HG02759 (cell line): ENCODE data around the gene SLC7A6OS.
"Not testable (repeated sequence)": the region's sequence is repeated elsewhere in the genome, so short reads cannot be mapped to it uniquely, and the experiment has no call there.

Experiments
- ATAC-seq: cut with Tn5 transposase; IDR thresholded peaks from one replicate; pipeline ENCODE4 v1.9.1; 2021; ENCODE audit warnings: mild to moderate bottlenecking, moderate library complexity; ENCODE audit not compliant: unreplicated experiment

SLC7A6OS gene

DNA sequence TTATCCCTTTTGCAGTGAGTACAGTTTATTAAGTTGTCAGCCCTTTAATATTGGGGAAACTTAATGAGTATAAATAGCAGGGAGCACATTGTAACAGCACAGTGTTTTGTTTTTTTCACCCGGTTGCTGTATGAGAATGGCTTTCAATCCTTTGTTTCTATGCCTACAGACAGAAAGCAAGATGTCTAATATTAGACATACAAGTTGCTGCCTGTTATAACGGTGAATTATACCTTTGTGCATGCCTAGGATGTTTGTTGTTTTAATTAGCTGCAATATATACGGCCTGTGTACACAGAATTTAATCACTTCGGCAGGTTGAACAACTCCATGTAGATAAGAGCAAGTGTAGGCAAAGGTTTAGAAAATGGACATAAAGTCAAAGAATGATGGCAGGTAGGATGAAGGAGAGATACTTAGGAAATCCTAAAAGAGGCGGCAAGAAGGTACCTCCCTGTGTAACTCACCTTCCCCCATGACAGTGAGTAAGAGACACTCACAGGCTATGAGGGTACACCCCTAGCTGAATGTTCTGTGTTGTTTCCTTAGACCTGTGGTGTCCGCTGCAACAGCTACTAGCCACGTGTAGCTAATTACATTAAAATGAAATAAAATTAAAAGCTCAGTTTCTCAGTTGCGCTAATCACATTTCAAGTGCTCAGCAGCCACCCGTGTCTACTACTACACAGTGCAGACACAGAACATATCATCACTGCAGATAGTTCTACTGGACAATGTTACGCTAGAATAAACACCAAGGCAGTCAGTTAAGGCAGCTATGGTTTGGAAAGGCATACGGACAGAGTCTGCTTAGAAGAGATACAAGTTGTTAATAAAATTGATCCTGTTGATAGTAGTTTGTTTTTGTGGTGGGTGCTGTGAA, 10.9 kb downstream of the SLC7A6OS start:
- no peak for ATAC-seq

DNA sequence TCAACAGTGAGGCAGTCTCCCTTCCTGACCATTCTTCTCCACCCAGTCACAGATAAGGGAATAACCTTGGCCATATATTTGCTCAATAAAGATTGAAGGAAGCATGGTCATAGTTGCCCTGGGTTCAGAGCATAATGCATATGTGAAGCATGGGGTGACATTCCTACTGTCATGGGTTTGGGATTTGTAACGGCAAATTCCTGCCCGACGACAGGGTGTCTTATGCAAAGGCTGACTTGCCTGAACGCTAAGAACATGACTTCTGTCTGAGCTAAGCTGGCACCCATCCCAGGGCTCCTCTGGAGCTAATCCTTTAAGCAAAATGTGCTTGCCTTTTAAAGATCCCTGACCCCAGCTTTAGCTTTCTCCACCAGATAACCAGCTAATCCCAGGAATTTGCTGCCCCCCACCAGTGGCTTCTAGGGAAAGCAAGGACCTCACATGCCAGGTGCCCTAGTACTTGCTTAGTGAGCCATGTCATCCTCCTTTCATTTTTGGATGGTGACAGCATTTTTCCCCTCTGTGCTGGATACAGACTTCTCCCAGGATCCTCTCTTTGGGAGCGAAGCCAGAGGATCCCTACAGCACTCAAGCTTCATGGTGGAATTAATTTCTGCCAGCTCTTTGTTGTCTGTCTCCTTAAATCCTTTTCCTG, 11.7 kb downstream of the SLC7A6OS start:
- no peak for ATAC-seq

DNA sequence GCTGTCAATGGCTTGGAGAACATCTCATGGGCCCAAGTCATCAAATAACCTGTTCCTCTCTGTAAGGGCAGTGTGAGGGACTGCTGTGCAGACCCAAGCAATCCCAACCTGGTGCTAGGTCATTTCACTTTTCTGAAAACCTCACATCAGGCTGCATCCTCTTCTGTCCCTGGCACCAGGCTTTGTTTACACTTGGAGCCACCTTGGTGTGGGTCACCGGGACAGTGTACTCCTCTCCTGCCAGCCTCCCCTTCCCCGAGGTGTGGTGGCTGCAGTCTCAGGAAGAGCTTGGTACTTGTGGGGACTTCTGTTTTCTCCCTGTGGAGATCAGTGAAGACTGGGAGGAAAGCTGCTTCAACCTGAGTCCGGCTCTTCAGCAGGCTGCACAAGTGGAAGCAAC, 12.4 kb downstream of the SLC7A6OS start:
- ATAC-seq = no peak

DNA sequence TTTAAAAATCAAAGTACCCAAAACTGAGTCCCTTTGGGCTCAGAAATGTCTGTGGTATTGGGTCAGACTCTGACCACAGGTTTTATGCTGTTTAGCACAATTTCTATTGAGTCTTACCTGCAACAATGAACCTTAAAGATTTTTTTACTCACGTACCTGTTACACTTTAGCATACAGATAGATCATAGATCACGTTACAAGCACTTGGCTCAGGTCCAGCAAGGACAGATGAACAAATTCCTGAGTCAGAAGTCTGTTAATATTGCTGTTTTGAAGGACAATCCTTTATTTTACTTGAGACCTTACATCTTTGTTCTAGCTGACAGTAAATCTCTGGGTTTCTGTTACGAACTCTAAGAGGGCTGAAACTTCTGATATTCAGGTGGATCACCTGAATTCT, 12.8 kb downstream of the SLC7A6OS start:
- no peak for ATAC-seq

DNA sequence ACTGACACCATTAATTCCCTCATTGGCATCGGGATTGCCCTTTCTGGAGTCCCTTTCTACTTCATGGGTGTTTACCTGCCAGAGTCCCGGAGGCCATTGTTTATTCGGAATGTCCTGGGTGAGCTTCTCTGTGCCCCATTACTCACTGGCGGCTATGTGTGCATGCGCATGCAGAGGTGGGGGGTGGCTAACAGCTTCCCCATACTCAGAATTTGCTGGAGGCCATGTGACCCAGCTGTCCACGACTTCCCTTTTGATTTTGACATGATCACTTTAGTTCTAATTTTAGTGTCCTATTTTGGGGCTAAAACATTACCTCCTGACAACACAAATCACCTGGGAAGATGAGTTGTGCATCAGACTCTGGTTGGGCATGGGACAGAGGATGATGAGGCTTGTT, 14.1 kb downstream of the SLC7A6OS start:
- ATAC-seq = no peak

DNA sequence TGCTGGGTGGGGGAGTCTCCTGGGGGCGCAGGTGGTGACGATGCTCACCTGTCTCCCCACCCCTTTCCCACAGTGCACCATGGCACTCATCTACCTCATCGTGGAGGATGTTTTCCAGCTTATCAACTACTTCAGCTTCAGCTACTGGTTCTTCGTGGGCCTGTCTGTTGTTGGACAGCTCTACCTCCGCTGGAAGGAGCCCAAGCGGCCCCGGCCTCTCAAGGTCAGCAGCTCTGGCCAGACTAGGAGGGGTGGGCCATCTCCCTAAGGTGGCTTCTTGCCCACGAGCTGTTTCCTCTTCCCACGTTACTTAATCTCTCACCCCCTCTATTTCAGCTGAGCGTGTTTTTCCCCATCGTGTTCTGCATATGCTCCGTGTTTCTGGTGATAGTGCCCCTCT, 14.5 kb downstream of the SLC7A6OS start:
- ATAC-seq = no peak

DNA sequence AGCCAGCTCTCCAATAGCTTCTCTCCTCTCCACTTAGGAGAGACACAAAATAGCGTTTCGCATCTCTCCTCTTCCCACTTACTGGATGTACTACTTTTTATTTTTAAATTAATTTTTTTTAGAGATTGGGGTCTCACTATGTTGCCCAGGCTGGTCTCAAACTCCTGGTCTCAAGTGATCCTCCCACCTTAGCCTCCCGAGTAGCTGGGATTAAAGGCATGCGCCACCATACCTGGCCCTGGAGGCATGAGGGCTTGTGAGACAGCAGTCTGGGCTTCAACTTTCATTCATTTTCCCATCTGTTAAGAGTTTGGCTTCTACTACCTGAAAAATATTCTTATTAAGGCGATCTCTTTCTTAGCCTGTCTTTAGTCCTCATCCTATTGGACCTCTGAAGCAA, 18.3 kb downstream of the SLC7A6OS start:
- no peak for ATAC-seq

DNA sequence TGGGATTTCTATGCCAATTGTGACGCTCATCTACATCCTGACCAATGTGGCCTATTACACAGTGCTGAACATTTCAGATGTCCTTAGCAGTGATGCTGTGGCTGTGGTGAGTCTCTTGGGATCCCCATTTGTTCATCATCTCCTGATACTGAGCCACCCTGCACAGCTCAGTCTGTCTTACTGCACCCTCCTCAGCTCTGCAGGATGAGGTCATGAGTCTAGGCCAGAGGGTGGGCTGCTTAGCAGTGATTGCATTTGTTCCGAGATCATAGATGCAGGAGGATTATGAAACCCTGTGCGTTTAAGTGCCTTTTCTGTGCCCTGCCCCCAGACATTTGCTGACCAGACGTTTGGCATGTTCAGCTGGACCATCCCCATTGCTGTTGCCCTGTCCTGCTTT, 19.5 kb downstream of the SLC7A6OS start:
- no peak for ATAC-seq

DNA sequence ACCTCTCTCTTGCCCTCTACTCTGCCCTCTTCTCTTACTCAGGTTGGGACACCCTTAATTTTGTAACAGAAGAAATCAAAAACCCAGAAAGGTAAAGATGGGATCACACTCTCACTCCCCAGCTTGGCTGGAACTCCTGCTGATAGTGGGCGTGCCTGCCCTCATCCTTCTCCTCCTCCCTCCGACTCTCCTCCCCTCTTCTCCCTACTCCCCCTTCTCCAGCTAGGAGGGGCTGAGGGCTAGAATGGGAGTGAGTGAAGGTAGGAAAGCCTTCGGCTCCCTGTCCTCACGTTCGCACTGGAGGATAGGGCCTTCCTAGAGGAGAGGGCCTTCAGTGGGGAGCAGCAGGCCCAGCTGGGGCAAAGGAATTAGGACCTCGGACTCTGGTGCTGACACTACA, 20.3 kb downstream of the SLC7A6OS start:
- no peak for ATAC-seq

DNA sequence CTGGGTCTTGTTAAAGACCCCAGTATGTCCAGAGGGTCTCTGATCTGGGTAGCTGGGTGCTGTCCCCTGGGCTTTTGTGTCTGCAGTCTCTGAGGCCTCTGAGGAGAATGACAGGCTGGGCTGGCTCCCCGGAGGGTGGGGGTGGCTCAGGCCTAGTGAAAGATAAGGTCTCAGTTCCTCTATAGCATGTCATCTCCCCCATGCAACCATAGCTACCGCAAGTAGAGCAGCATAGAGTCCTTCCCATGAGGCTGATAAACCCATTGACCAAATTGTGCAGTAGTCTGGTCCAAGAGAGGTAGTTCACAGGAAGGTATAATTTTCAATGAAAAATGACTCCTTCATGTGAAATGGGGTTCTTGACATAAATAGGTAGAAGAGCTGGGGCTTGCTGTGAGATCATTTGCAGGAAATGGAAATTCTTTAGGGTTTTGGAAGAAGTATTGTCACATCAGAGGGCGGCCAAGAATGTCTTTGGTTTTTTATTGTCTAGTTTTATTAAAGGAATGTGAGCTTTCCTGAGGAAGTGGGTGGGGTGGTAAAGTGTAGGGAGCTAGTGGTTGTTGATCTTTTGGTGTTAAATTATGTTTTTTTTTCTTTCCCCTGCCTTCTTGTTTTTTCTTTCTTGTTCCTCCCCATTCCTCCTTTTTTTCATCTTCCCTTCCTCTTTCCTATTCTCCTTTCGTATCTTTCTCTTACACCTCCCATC, 21.0 kb downstream of the SLC7A6OS start:
- peak; percentile 81 for ATAC-seq

DNA sequence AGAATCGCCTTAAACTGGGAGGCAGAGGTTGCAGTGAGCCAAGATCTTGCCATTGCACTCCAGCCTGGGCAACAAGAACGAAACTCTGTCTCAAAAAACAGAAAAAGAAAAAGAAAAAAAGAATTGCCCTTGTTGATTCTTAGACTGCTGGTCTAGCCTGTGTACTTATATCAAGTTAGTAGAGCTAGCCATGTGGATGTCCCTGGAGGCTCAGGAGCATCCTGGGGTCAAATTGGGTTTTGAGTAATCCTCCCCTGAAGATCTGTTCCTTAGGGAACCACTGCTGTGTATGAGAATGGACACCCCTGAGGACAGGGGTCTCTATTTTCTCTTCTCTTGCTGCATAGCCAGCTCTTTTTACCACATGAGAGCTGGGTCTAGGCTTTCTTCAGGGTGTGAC, 21.5 kb downstream of the SLC7A6OS start:
- peak; percentile 3 for ATAC-seq

DNA sequence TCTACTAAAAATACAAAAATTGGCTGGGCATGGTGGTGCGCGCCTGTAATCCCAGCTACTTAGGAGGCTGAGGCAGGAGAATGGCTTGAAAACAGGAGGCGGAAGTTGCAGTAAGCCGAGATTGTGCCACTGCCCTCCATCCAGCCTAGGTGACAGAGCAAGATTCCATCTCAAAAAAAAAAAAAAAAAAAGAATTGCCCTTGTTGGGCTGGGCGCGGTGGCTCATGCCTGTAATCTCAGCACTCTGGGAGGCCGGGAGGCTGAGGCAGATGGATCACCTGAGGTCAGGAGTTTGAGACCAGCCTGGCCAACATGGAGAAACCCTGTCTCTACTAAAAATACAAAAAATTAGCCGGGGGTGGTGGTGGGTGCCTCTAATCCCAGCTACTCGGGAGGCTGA, 21.9 kb downstream of the SLC7A6OS start:
- not testable (repeated sequence) for ATAC-seq

DNA sequence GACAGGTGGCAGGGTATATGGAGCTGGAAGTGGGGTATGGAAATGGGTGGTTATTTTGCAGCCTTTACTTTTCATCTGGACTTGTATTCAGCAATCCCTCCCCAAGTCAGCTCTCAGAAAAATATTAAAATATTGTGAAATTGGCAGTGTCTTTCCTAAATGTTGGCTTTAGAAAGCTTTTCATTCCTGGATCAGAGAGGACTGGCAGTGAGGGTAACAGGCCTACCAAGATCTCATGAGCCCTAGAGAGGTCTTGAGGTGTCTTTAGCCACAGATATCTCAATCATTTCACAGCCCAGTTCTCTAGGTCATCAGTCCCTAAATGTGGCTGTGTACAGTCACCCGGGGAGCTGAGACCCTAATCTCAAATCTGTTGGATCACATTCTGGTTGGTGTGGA, 22.5 kb downstream of the SLC7A6OS start:
- ATAC-seq = no peak

DNA sequence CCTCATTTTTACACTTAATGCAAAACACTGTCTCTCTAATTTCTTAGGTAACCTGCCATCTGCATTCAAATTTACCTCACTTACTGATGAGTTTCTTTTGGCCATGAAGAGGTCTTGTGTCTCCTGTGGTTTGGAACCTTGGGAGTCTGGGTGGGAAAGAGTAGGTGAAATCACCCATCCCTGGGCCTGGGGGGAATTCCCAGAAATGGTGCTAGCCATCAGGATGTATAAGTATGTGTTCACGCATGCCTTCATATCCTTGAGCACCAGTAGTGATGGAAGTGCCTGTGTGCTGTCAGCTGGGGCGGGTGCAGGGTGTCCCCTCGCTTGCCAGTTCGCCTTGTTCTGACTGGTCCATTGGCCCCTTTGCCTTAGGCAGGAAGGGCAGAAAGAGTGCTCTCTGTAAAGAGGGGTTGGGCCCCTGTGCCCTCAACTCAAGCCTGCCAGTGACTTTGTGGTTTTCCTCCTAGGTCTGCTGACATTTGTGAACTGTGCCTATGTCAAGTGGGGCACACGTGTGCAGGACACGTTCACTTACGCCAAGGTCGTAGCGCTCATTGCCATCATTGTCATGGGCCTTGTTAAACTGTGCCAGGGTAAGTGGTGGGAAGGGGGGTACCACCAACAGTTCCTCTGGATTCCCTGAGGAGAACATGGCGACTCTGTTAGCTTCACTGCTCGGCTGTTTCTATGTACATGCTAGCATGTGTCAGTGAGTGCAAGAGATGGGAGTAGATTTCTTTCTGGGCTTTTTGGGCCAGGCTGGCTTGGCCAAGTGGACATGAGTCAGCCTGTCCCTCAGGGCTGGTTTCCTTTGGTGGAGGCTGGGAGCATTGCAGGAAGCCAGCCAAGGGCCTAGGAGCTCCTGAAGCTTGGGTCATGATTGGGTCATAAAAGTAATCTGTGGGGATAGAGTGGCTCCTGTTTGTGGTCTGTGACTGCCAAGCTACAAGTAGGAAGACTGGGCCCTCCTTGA, 23.2 kb downstream of the SLC7A6OS start:
- no peak for ATAC-seq

DNA sequence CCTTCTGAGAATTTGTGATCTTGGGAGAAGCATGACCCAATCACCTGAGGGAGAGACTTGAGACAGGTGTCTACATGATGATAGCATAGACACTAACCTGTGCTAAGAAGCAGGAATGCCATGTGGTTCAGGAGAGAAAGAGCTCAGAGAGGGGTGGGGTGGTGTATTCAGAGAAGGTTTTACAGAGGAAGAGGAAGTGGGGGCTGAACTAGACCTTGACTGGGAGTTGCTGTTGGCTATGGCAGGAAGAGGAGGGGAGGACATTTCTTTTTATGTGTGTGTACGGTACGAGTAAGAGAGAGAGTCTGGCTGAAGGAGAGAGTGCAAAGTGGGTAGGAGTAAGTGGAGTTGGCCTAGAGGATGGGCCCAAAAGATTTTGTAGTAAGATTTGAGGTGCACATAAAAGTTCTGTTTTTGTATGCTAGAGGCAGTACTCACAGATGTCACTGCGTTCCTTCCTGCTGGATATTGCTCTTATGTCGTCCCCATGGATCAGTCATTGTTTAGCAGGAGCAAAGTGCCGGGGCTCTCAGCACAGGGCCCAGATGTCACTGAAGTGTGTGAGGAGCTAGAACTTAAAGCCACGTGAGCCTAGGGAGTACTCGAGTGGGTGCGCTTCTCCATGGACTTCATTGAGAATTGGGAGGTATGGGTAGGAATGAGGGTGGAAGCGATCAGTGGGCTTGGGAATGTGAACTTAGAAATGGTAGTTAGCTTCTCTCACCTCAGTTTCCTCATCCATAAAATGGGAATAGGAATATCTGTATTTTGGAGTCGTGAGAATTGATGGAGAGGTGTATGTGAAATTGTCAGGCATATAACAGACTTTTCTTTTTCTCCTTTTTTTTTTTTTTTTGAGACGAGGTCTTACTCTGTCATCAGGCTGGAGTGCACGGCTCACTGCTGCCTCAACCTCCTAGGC, 24.3 kb downstream of the SLC7A6OS start:
- no peak for ATAC-seq

DNA sequence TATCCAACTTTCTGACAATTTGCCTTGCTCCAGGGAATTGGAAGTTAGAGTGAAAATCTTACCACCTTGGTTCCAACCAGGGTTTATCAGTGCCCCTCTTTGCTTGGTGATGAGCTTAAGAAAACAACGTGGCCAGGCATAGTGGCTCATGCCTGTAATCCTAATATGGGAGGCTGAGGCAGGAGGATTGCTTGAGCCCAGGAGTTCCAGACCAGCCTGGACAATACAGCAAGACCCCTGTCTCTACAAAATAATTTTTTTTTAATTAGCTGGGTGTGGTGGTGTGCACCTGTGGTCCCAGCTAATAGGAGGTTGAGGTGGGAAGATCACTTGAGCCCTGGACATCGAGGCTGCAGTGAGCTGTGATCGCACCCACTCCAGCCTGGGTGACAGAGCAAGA, 25.1 kb downstream of the SLC7A6OS start:
- no peak for ATAC-seq

DNA sequence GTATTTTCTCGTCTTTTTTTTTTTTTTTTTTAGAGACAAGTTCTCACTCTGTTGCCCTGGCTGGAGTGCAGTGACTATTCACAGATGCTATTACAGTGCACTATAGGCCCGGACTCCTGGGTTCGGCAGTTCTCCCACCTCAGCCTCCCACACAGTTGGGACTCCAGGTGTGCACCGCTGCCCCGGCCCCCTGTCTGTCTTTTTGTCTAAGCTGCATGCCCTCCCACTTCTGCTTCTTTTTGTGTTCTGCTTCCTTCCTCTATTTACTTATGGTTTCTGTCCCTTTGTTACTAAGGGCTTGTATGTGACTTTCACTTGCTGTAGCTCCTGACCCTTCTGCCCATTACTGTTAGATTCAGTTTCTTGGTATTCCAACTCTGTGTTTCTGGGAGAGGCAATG, 25.9 kb downstream of the SLC7A6OS start:
- peak; percentile 54 for ATAC-seq

DNA sequence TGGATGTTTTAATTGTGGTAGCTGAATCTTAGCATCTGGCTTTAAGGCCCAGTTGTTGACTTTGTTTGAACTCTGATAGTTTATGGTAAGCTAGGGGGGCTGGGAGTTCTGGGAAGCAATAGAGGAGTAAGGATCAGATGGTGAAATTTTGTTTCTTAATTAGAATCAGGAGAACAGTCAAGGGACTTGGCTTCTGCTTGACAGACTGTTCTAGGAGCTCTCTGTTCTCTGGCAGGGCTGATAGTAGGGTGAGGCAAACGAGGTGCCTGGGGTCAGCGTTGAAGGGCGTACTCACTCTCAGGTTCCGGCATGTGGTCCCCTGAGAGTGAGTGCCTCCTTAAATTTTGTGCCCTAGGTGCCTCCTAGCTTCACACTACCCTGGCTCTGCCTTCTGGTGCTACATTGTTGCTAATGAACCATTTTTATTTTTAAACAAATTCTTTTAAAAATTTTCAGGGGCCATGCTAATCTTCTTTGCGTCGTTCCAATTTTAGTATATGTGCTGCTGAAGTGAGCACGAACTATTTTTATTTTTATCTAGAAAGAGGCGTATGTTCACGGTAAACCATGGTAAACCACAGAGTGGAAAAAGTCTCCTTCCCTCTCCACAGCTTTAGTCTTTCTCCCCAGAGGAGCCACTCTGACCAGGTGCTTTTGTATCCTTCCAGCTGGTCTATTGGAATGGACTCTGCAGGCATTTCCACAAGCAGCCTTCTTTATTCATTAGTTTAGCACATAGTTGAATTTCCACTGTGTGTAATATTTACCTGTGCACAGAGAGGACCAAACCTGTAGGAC, 26.7 kb downstream of the SLC7A6OS start:
- no peak for ATAC-seq

DNA sequence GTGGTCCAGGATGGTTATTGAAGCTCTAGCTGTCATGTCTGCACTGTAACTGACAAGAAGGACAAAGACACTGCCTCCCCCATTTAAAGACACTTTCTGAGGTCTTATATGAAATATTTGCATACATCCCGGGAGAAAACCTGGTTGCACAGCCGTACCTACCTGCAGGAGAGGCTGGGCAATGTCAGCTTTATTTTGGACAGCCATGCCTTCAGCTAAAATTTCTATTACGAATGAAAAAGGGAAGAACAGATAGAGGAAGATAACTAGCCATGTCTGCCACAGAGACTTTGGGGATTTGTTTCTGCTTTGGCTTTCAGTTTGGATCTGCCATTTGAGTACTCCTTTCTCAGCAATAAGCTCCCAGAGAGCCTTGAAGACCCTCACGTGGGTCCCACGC, 27.4 kb downstream of the SLC7A6OS start:
- no peak for ATAC-seq
